H9 (cell line): Measurements from ENCODE around the gene MSI2. TPM values are rescaled to one million over a fixed set of nuclear protein-coding genes. Genes with fewer than 3 reads are reported as not detected.

Experiments
- DNase-seq: peaks from one replicate; pipeline ENCODE4 v3.0.0-alpha.2; 2017
- H2AFZ ChIP-seq: one replicate; pipeline ENCODE4 v1.6.1; 2013; ENCODE audit warnings: mild to moderate bottlenecking, low read length, control low read depth, moderate library complexity
- H2AK5ac ChIP-seq: 2 replicates; pipeline ENCODE4 v1.6.1; 2013; ENCODE audit warnings: low read length, control low read depth, mixed read lengths; ENCODE audit not compliant: insufficient read length
- H2BK120ac ChIP-seq: one replicate; pipeline ENCODE4 v1.6.1; 2013; ENCODE audit warnings: low read depth, mild to moderate bottlenecking, low read length, control low read depth, inconsistent platforms; ENCODE audit not compliant: poor library complexity, severe bottlenecking
- H2BK12ac ChIP-seq: 2 replicates; pipeline ENCODE4 v1.6.1; 2013; ENCODE audit warnings: low read length, control low read depth, mixed read lengths, low read depth; ENCODE audit not compliant: insufficient read length
- H2BK15ac ChIP-seq: 2 replicates; pipeline ENCODE4 v1.6.1; 2013; ENCODE audit warnings: low read depth, low read length, control low read depth
- H2BK20ac ChIP-seq: one replicate; pipeline ENCODE4 v1.6.1; 2013; ENCODE audit warnings: low read depth, mild to moderate bottlenecking, low read length, control low read depth, inconsistent platforms; ENCODE audit not compliant: poor library complexity, severe bottlenecking
- H2BK5ac ChIP-seq: 2 replicates; pipeline ENCODE4 v1.6.1; 2013; ENCODE audit warnings: low read length, control low read depth, mixed read lengths; ENCODE audit not compliant: insufficient read length
- H3K14ac ChIP-seq: 2 replicates; pipeline ENCODE4 v1.6.1; 2013; ENCODE audit warnings: low read length, control low read depth; ENCODE audit not compliant: insufficient read depth
- H3K18ac ChIP-seq: 2 replicates; pipeline ENCODE4 v1.6.1; 2013; ENCODE audit warnings: low read depth, mild to moderate bottlenecking, mixed read lengths, low read length, control low read depth; ENCODE audit not compliant: insufficient read length
- H3K23ac ChIP-seq: 2 replicates; pipeline ENCODE4 v1.6.1; 2013; ENCODE audit warnings: low read length, control low read depth, mixed read lengths, low read depth; ENCODE audit not compliant: insufficient read length
- H3K23me2 ChIP-seq: 2 replicates; pipeline ENCODE4 v1.6.1; 2013; ENCODE audit warnings: low read depth, mild to moderate bottlenecking, mixed read lengths, low read length, control low read depth; ENCODE audit not compliant: insufficient read length, poor library complexity, severe bottlenecking
- H3K27ac ChIP-seq: 2 replicates; pipeline ENCODE4 v1.5.1; 2013; ENCODE audit warnings: low read length, control low read depth, mixed read lengths, low read depth; ENCODE audit not compliant: insufficient read length
- H3K27me3 ChIP-seq: 2 replicates; pipeline ENCODE4 v1.6.1; 2013; ENCODE audit warnings: low read length, control low read depth, inconsistent platforms; ENCODE audit not compliant: insufficient read depth
- H3K4ac ChIP-seq: 2 replicates; pipeline ENCODE4 v1.6.1; 2013; ENCODE audit warnings: low read depth, mild to moderate bottlenecking, control low read depth, inconsistent platforms, low read length, moderate library complexity
- H3K4me1 ChIP-seq: 2 replicates; pipeline ENCODE4 v1.6.1; 2013; ENCODE audit warnings: low read length, control low read depth, inconsistent platforms; ENCODE audit not compliant: insufficient read depth
- H3K4me2 ChIP-seq: 2 replicates; pipeline ENCODE4 v1.6.1; 2013; ENCODE audit warnings: low read length, control low read depth, mixed read lengths; ENCODE audit not compliant: insufficient read length, insufficient read depth
- H3K56ac ChIP-seq: 2 replicates; pipeline ENCODE4 v1.6.1; 2013; ENCODE audit warnings: low read depth, mild to moderate bottlenecking, mixed read lengths, low read length, control low read depth; ENCODE audit not compliant: insufficient read length
- H3K79me1 ChIP-seq: 2 replicates; pipeline ENCODE4 v1.6.1; 2013; ENCODE audit warnings: low read depth, mild to moderate bottlenecking, moderate library complexity, low read length, control low read depth, inconsistent platforms; ENCODE audit not compliant: insufficient read depth, poor library complexity, severe bottlenecking
- H3K79me2 ChIP-seq: 2 replicates; pipeline ENCODE4 v1.6.1; 2013; ENCODE audit warnings: low read length, control low read depth, inconsistent platforms; ENCODE audit not compliant: insufficient read depth
- H3K9ac ChIP-seq: 2 replicates; pipeline ENCODE4 v1.6.1; 2013; ENCODE audit warnings: low read length, control low read depth, mixed read lengths; ENCODE audit not compliant: insufficient read length; ENCODE audit errors: extremely low read depth
- H3K9me3 ChIP-seq: one replicate; pipeline ENCODE4 v1.6.1; 2013; ENCODE audit warnings: low read depth, low read length, inconsistent platforms; ENCODE audit not compliant: control insufficient read depth
- H3T11ph ChIP-seq: one replicate; pipeline ENCODE4 v1.6.1; 2013; ENCODE audit warnings: mild to moderate bottlenecking, low read length, control low read depth, inconsistent platforms
- H4K20me1 ChIP-seq: one replicate; pipeline ENCODE4 v1.6.1; 2013; ENCODE audit not compliant: control insufficient read depth, insufficient read length, insufficient read depth
- H4K5ac ChIP-seq: 2 replicates; pipeline ENCODE4 v1.6.1; 2013; ENCODE audit warnings: low read depth, mild to moderate bottlenecking, mixed read lengths, low read length, control low read depth; ENCODE audit not compliant: insufficient read length
- H4K8ac ChIP-seq: replicated peaks from 2 replicates; pipeline ENCODE4 v1.6.1; 2013; ENCODE audit warnings: low read length, control low read depth, mixed read lengths, low read depth; ENCODE audit not compliant: insufficient read length
- H4K91ac ChIP-seq: 2 replicates; pipeline ENCODE4 v1.6.1; 2013; ENCODE audit warnings: low read depth, mild to moderate bottlenecking, moderate library complexity, mixed read lengths, low read length, control low read depth; ENCODE audit not compliant: insufficient read length
- H3K27ac Mint-ChIP-seq, 3 experiments: 2 replicates in 2 of 3; 3 replicates in 1 of 3; pipeline ENCODE4 v1.8.0; 2020 to 2021; ENCODE audit warnings: mixed read lengths in 3 of 3, mild to moderate bottlenecking in 1 of 3, moderate library complexity in 1 of 3
- H3K27me3 Mint-ChIP-seq: 2 replicates; pipeline ENCODE4 v1.8.0; 2021; ENCODE audit warnings: low read depth, mild to moderate bottlenecking, moderate library complexity, mixed read lengths
- H3K36me3 Mint-ChIP-seq, 3 experiments: 2 replicates in 2 of 3; 3 replicates in 1 of 3; pipeline ENCODE4 v1.8.0; 2020 to 2021; ENCODE audit warnings: low read depth in 3 of 3, mixed read lengths in 3 of 3; ENCODE audit not compliant: insufficient read depth in 1 of 3
- H3K4me1 Mint-ChIP-seq, 2 experiments: 2 replicates each; pipeline ENCODE4 v1.8.0; 2020; ENCODE audit warnings: mixed read lengths in 2 of 2
- H3K4me3 Mint-ChIP-seq, 2 experiments: 2 replicates in 1 of 2; 3 replicates in 1 of 2; pipeline ENCODE4 v1.8.0; 2020 to 2021; ENCODE audit warnings: mild to moderate bottlenecking in 2 of 2, mixed read lengths in 2 of 2, moderate library complexity in 1 of 2
- H3K9me3 Mint-ChIP-seq, 2 experiments: 2 replicates in 1 of 2; 3 replicates in 1 of 2; pipeline ENCODE4 v1.8.0; 2020; ENCODE audit warnings: mild to moderate bottlenecking in 2 of 2, mixed read lengths in 2 of 2, moderate library complexity in 1 of 2
- WGBS: extraction: QIAGEN DNeasy Blood & Tissue Kit; methylation state at CpG from one replicate; pipeline ENCODE4 v1.1.7; 2013; ENCODE audit warnings: missing lambda C conversion rate, low lambda C conversion rate, mixed read lengths; ENCODE audit not compliant: insufficient read length; ENCODE audit errors: extremely low coverage; 5-methylcytosine and 5-hydroxymethylcytosine counted together
- total RNA-seq: library from RNA; stranded (reverse); gene quantifications from 2 replicates; pipeline ENCODE4 v1.2.1, GENCODE V29; 2021
- TF ChIP-seq, protein P1 (sequence below): fragments of 200-600 bp; sonication (generic); conservative IDR thresholded peaks from 3 replicates; pipeline ENCODE4 v1.8.0; 2021; ENCODE audit warnings: antibody characterized with exemption, mild to moderate bottlenecking

The MSI2 gene
- total RNA-seq, 1 experiment from 2014 or later: 98.5 TPM

- no peak overlapping the region for H3K27ac Mint-ChIP-seq
- no peaks in the 10 kb centered on the region for H3K9me3 Mint-ChIP-seq
- H3K27me3 Mint-ChIP-seq: peaks cover 20% of the 10 kb centered on the region
- H2BK12ac ChIP-seq: no peak overlapping the region
- no peak overlapping the region for H3K9ac ChIP-seq
- H3K36me3 Mint-ChIP-seq: no peaks in the 10 kb centered on the region
- no peak overlapping the region for H3K27ac ChIP-seq
- H2AK5ac ChIP-seq: no peak overlapping the region
- no peak overlapping the region for H4K91ac ChIP-seq
- H3K23ac ChIP-seq: no peak overlapping the region
- no peak overlapping the region for H2BK120ac ChIP-seq
- no peaks in the 10 kb centered on the region for H3K23me2 ChIP-seq
- H3K79me2 ChIP-seq: no peaks in the 10 kb centered on the region
- no peak overlapping the region for H2AFZ ChIP-seq
- no peak overlapping the region for H3K4me2 ChIP-seq
- no peaks in the 10 kb centered on the region for H3K4me1 ChIP-seq
- H4K5ac ChIP-seq: no peak overlapping the region
- no peak overlapping the region for H3K4ac ChIP-seq
- H4K20me1 ChIP-seq: no peaks in the 10 kb centered on the region
- H3K27me3 ChIP-seq: no peaks in the 10 kb centered on the region
- H4K8ac ChIP-seq: no peak overlapping the region
- TF ChIP-seq, protein P1, sequence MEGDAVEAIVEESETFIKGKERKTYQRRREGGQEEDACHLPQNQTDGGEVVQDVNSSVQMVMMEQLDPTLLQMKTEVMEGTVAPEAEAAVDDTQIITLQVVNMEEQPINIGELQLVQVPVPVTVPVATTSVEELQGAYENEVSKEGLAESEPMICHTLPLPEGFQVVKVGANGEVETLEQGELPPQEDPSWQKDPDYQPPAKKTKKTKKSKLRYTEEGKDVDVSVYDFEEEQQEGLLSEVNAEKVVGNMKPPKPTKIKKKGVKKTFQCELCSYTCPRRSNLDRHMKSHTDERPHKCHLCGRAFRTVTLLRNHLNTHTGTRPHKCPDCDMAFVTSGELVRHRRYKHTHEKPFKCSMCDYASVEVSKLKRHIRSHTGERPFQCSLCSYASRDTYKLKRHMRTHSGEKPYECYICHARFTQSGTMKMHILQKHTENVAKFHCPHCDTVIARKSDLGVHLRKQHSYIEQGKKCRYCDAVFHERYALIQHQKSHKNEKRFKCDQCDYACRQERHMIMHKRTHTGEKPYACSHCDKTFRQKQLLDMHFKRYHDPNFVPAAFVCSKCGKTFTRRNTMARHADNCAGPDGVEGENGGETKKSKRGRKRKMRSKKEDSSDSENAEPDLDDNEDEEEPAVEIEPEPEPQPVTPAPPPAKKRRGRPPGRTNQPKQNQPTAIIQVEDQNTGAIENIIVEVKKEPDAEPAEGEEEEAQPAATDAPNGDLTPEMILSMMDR: no peak
- H3K56ac ChIP-seq: no peak overlapping the region
- no peak overlapping the region for H3T11ph ChIP-seq
- no peak overlapping the region for H2BK5ac ChIP-seq
- no peak overlapping the region for H2BK15ac ChIP-seq
- no peak for DNase-seq
- no peak overlapping the region for H3K18ac ChIP-seq
- H3K14ac ChIP-seq: no peak overlapping the region
- H3K4me1 Mint-ChIP-seq: 0 out of 4 replicates have a peak, but pooled peaks cover 0 to 5% of the 10 kb centered on the region in 2 experiments
- H3K9me3 ChIP-seq: no peaks in the 10 kb centered on the region
- no peak overlapping the region for H3K4me3 Mint-ChIP-seq
- H2BK20ac ChIP-seq: no peak overlapping the region
- H3K79me1 ChIP-seq: no peaks in the 10 kb centered on the region
- WGBS: no CpG with 5 or more reads among the region's 7 CpGs
These were observed 466.4 kb downstream of the MSI2 start for GRCh38 chr17:57722704-57723043.
